SK-N-SH (cell line): ENCODE data around the gene MYNN. TPM values are rescaled to one million over a fixed set of nuclear protein-coding genes. Genes with fewer than 3 reads are reported as not detected.
A peak's percentile ranks its signal among the peaks of the same experiment; 100 is the strongest.

Experiments used
- CTCF ChIA-PET: fragments of 300-600, 350-600 bp; formaldehyde crosslinking; extraction: SDS; loops from one replicate; lab custom pipeline; 2021; lab: Yijun Ruan, JAX
- POLR2A ChIA-PET: fragments of 350-600 bp; sonication (Branson Sonifier 250); formaldehyde crosslinking; extraction: SDS; loops from one replicate; lab custom pipeline; 2020; ENCODE audit warnings: antibody characterized with exemption, inconsistent platforms; lab: Yijun Ruan, JAX
- DNase-seq: peaks from one replicate; pipeline ENCODE4 v3.0.0; 2012
- H2AFZ ChIP-seq: fragments of 200-600 bp; sonication (generic); 2 replicates; pipeline ENCODE4 v1.8.1; 2016; ENCODE audit warnings: antibody characterized with exemption, mild to moderate bottlenecking, low read depth
- H3F3A ChIP-seq: fragments of 200-600 bp; sonication (generic); replicated peaks from 2 replicates; pipeline ENCODE3; 2016; ENCODE audit warnings: antibody characterized with exemption, mild to moderate bottlenecking; ENCODE audit not compliant: insufficient read depth
- H3K27ac ChIP-seq, 2 experiments: fragments of 200-500 bp in 1 of 2; fragments of 200-600 bp in 1 of 2; sonication (Bioruptor generic) in 1 of 2; sonication (generic), shearing (Covaris generic) in 1 of 2; 2 replicates each; pipeline versions ENCODE4 v1.5.1 to v1.6.1; 2014 to 2016; ENCODE audit warnings: low read depth in 2 of 2, inconsistent platforms in 1 of 2, low read length in 1 of 2, mild to moderate bottlenecking in 1 of 2, mixed read lengths in 1 of 2
- H3K27me3 ChIP-seq: fragments of 200-600 bp; sonication (generic), shearing (Covaris generic); 2 replicates; pipeline ENCODE4 v1.6.1; 2016; ENCODE audit warnings: mixed run types; ENCODE audit not compliant: insufficient read depth
- H3K36me3 ChIP-seq, 2 experiments: fragments of 200-500 bp in 1 of 2; fragments of 200-600 bp in 1 of 2; sonication (Bioruptor generic) in 1 of 2; sonication (generic) in 1 of 2; replicated peaks in 1 of 2; 2 replicates each; pipeline versions ENCODE3 to v1.5.1; 2014 to 2016; ENCODE audit warnings: low read length in 1 of 2, mild to moderate bottlenecking in 1 of 2; ENCODE audit not compliant: insufficient read depth in 2 of 2, control insufficient read depth in 1 of 2
- H3K4me1 ChIP-seq, 2 experiments: fragments of 200-500 bp in 1 of 2; fragments of 200-600 bp in 1 of 2; sonication (Bioruptor generic) in 1 of 2; sonication (generic), shearing (Covaris generic) in 1 of 2; 2 replicates each; pipeline versions ENCODE4 v1.5.1 to v1.6.1; 2014 to 2016; ENCODE audit warnings: low read depth in 1 of 2, low read length in 1 of 2, mixed run types in 1 of 2; ENCODE audit not compliant: insufficient read depth in 2 of 2, control insufficient read depth in 1 of 2
- H3K4me2 ChIP-seq: fragments of 200-600 bp; sonication (generic), shearing (Covaris generic); 2 replicates; pipeline ENCODE4 v1.6.1; 2017; ENCODE audit warnings: mixed run types
- H3K4me3 ChIP-seq, 2 experiments: fragments of 200-500 bp in 1 of 2; fragments of 200-600 bp in 1 of 2; sonication (Bioruptor generic) in 1 of 2; sonication (generic), shearing (Covaris generic) in 1 of 2; 2 replicates each; pipeline versions ENCODE4 v1.5.1 to v1.8.1; 2014 to 2016; ENCODE audit warnings: low read depth in 2 of 2, inconsistent platforms in 1 of 2, low read length in 1 of 2, mild to moderate bottlenecking in 1 of 2, mixed read lengths in 1 of 2, moderate library complexity in 1 of 2
- H3K79me2 ChIP-seq: fragments of 200-600 bp; sonication (generic); 2 replicates; pipeline ENCODE4 v1.8.1; 2017; ENCODE audit warnings: mild to moderate bottlenecking; ENCODE audit not compliant: insufficient read depth
- H3K9ac ChIP-seq: fragments of 200-600 bp; sonication (generic); 2 replicates; pipeline ENCODE4 v1.6.1; 2017; ENCODE audit warnings: mixed run types
- H3K9me2 ChIP-seq: fragments of 200-600 bp; sonication (generic); 2 replicates; pipeline ENCODE4 v1.6.1; 2017; ENCODE audit warnings: mixed run types
- H3K9me3 ChIP-seq: fragments of 200-600 bp; sonication (generic); 2 replicates; pipeline ENCODE4 v1.6.1; 2017; ENCODE audit warnings: mixed run types, mild to moderate bottlenecking, moderate library complexity
- H4K20me1 ChIP-seq: fragments of 200-600 bp; sonication (generic); 2 replicates; pipeline ENCODE4 v1.6.1; 2017; ENCODE audit warnings: mild to moderate bottlenecking, mixed run types; ENCODE audit not compliant: insufficient read depth
- CHD2 ChIP-seq: fragments of 150-350 bp; IDR thresholded peaks from 2 replicates; pipeline ENCODE4 v1.6.1; 2018; ENCODE audit warnings: low read length; ENCODE audit not compliant: partially characterized antibody
- EP300 ChIP-seq, 2 experiments: IDR thresholded peaks; 2 replicates each; pipeline versions ENCODE4 v1.4.0 to v1.6.1; 2012; ENCODE audit warnings: borderline replicate concordance in 1 of 2, low read depth in 1 of 2, low read length in 1 of 2
- FOSL2 ChIP-seq: IDR thresholded peaks from 2 replicates; pipeline ENCODE4 v1.4.0; 2012; ENCODE audit warnings: low read depth, mild to moderate bottlenecking, moderate library complexity, borderline replicate concordance
- FOXM1 ChIP-seq: IDR thresholded peaks from 2 replicates; pipeline ENCODE4 v1.4.0; 2012; ENCODE audit warnings: low read depth, mild to moderate bottlenecking
- GABPA ChIP-seq: IDR thresholded peaks from 2 replicates; pipeline ENCODE4 v1.4.0; 2012; ENCODE audit warnings: low read depth, mild to moderate bottlenecking
- GATA2 ChIP-seq: sonication (generic); formaldehyde crosslinking; IDR thresholded peaks from 2 replicates; pipeline ENCODE4 v1.5.0; 2020; ENCODE audit warnings: mild to moderate bottlenecking, missing genetic modification reagents
- IRF3 ChIP-seq: fragments of 150-350 bp; IDR thresholded peaks from 2 replicates; pipeline ENCODE4 v1.6.1; 2016; ENCODE audit warnings: mild to moderate bottlenecking, low read depth, low read length
- MAX ChIP-seq: IDR thresholded peaks from 2 replicates; pipeline ENCODE4 v1.4.0; 2012; ENCODE audit warnings: low read depth
- PBX3 ChIP-seq: IDR thresholded peaks from 2 replicates; pipeline ENCODE4; 2012
- RAD21 ChIP-seq: IDR thresholded peaks from 2 replicates; pipeline ENCODE4 v1.6.1; 2012; ENCODE audit warnings: mild to moderate bottlenecking, low read length
- REST ChIP-seq: IDR thresholded peaks from 2 replicates; pipeline ENCODE4 v1.6.1; 2012; ENCODE audit warnings: mild to moderate bottlenecking, low read depth, low read length, moderate library complexity
- TCF12 ChIP-seq: IDR thresholded peaks from 2 replicates; pipeline ENCODE4 v1.4.0; 2012
- TEAD4 ChIP-seq: IDR thresholded peaks from 2 replicates; pipeline ENCODE4 v1.4.0; 2012; ENCODE audit warnings: mild to moderate bottlenecking, borderline replicate concordance; ENCODE audit not compliant: insufficient read depth
- YY1 ChIP-seq: IDR thresholded peaks from 2 replicates; pipeline ENCODE4 v1.4.0; 2012; ENCODE audit warnings: low read depth, mild to moderate bottlenecking
- ZBTB33 ChIP-seq: IDR thresholded peaks from 2 replicates; pipeline ENCODE4 v1.4.0; 2012; ENCODE audit warnings: low read depth, borderline replicate concordance
- WGBS: methylation state at CpG from one replicate; pipeline ENCODE4 v1.1.6; 2017; ENCODE audit warnings: low lambda C conversion rate; 5-methylcytosine and 5-hydroxymethylcytosine counted together
- polyA plus RNA-seq, 3 experiments: library from polyadenylated mRNA; depleted of rRNA; stranded (reverse); fragments of >200 nt; gene quantifications; 2 replicates each; pipeline ENCODE4 v1.2.3, GENCODE V29; 2012

Gene MYNN
- polyA plus RNA-seq, 1 of the 3 experiments (the other 2 are of a cell fraction) = 9.7 TPM

- 0 out of 2 replicates have a peak, but pooled peaks have one; percentile 54 for TF ChIP-seq ZBTB33
- TF ChIP-seq PBX3 = peak; percentile 22; the same call in 1 of the 2 replicates
- TF ChIP-seq TEAD4 = 0 out of 2 replicates have a peak, but pooled peaks have one; percentile 31
- no peak for TF ChIP-seq FOXM1
- no peak for TF ChIP-seq MAX
- TF ChIP-seq FOSL2 = no peak
- no peak for TF ChIP-seq IRF3
- peak; percentile 31 to 81; a peak in 3 of 4 replicates for TF ChIP-seq EP300 (IDR thresholded peaks at IDR 0.05; ENCODE audit: borderline replicate concordance in 1 of 2, low read depth in 1 of 2, low read length in 1 of 2)
- TF ChIP-seq, all 33 proteins: peak for 11
Measured at GRCh38 chr3:169769287-169770181, 3.7 kb upstream of the MYNN start, which contains the start of gene ACTRT3 (continued).

- peaks cover 35% of the 10 kb centered on the region for H3K79me2 ChIP-seq
- no peaks in the 10 kb centered on the region for H3K27me3 ChIP-seq
- H3K9me3 ChIP-seq = no peaks in the 10 kb centered on the region
- peak; percentile 65 for DNase-seq
- H4K20me1 ChIP-seq = 0 out of 2 replicates have a peak, but pooled peaks cover 4% of the 10 kb centered on the region
- ChIA-PET CTCF (interaction anchor here (0.6 to 3.1 kb wide), 3 partner anchors 8 to 541 kb away, joined by 3 to 13 read pairs (median 3); no protein-coding TSS in a partner anchor), POLR2A (interaction anchor here (0.6 to 1.7 kb wide), 3 partner anchors 40 to 1081 kb away, joined by 3 to 13 read pairs (median 5); partner anchors contain the start of genes LRRC34 and LRRIQ4)
- peaks cover 20 to 25% of the 10 kb centered on the region in 2 experiments for H3K36me3 ChIP-seq
- H3F3A ChIP-seq = peaks cover 45% of the 10 kb centered on the region
- peak overlapping the region; percentile 96 to 99 for H3K27ac ChIP-seq
- no peaks in the 10 kb centered on the region for H3K9me2 ChIP-seq
- peak overlapping the region; percentile 93 for H3K4me2 ChIP-seq
- peaks cover 4 to 10% of the 10 kb centered on the region in 2 experiments; a peak in 3 of 4 replicates for H3K4me1 ChIP-seq
- WGBS = 1% methylated on average over 27 of the region's 27 CpGs
- peak; percentile 66; the same call in 1 of the 2 replicates for TF ChIP-seq YY1
- TF ChIP-seq GABPA = no peak
- TF ChIP-seq TEAD4 = peak; percentile 89; the same call in 1 of the 2 replicates
- TF ChIP-seq CHD2 = peak; percentile 6
- TF ChIP-seq FOSL2 = peak; percentile 68; the same call in 1 of the 2 replicates
- TF ChIP-seq GATA2 (CRISPR knock-in tag) = peak; percentile 72
- TF ChIP-seq REST = no peak
- TF ChIP-seq RAD21 = no peak
- peak; percentile 7; the same call in 1 of the 2 replicates for TF ChIP-seq TCF12
- TF ChIP-seq EP300 (IDR thresholded peaks at IDR 0.05; ENCODE audit: borderline replicate concordance in 1 of 2, low read depth in 1 of 2, low read length in 1 of 2) = peak in 1 of 2 experiments; percentile 15; a peak in 1 of 4 replicates
- H3K4me3 ChIP-seq = peak overlapping the region; percentile 100
- peak overlapping the region; percentile 92 for H3K9ac ChIP-seq
- H2AFZ ChIP-seq = peak overlapping the region; percentile 100
Measured at GRCh38 chr3:169771497-169772304, 1.5 kb upstream of the MYNN start.
